ENCODE measurements around the gene CEP89. TPM values are rescaled to one million over a fixed set of nuclear protein-coding genes. Genes with fewer than 3 reads are reported as not detected.
"Not testable (repeated sequence)": the region's sequence is repeated elsewhere in the genome, so short reads cannot be mapped to it uniquely, and the experiment has no call there.

The CEP89 gene
- total RNA-seq, 1 experiment from 2014 or later, result 39.9 TPM

- DNase-seq (ENCODE audit: low read depth, low spot score); POLR2A ChIA-PET; BruUV-seq (replicated peaks); ATAC-seq; H3K4me1 ChIP-seq (ENCODE audit: control insufficient read depth, insufficient read depth, low read length); H3K27ac ChIP-seq (ENCODE audit: low read length); in situ Hi-C loops (cut with HindIII; ENCODE audit: low pct_unique_long_range_greater_than_20kb, low sequenced_read_pairs); intact Hi-C loops (cut with micrococcal nuclease; ENCODE audit: unreplicated experiment); H3K4me3 ChIP-seq (ENCODE audit: low read depth in 2 of 2, low read length in 2 of 2); H3K36me3 ChIP-seq (ENCODE audit: control insufficient read depth, insufficient read depth, low read length); H3K9me3 ChIP-seq (ENCODE audit: control insufficient read depth, insufficient read depth, low read depth, low read length); H3K27me3 ChIP-seq (ENCODE audit: control insufficient read depth, insufficient read depth, low read length): not testable (repeated sequence)
- CTCF ChIA-PET, result interaction anchor here (0.8 kb wide), 1 partner anchor 11 kb away, joined by 3 read pairs; no protein-coding TSS in a partner anchor
Measured at GRCh38 chr19:32941273-32941672, 30.5 kb downstream of the CEP89 start.

- H3K36me3 ChIP-seq (ENCODE audit: control insufficient read depth, insufficient read depth, low read length), result no peaks in the 10 kb centered on the region
- POLR2A ChIA-PET, result no interaction called here
- BruUV-seq (replicated peaks), result no TSS peak
- no peak for TF ChIP-seq SIN3A (IDR thresholded peaks at IDR 0.05; ENCODE audit: borderline replicate concordance, insufficient read depth, low read depth, low read length)
- TF ChIP-seq, protein P1, sequence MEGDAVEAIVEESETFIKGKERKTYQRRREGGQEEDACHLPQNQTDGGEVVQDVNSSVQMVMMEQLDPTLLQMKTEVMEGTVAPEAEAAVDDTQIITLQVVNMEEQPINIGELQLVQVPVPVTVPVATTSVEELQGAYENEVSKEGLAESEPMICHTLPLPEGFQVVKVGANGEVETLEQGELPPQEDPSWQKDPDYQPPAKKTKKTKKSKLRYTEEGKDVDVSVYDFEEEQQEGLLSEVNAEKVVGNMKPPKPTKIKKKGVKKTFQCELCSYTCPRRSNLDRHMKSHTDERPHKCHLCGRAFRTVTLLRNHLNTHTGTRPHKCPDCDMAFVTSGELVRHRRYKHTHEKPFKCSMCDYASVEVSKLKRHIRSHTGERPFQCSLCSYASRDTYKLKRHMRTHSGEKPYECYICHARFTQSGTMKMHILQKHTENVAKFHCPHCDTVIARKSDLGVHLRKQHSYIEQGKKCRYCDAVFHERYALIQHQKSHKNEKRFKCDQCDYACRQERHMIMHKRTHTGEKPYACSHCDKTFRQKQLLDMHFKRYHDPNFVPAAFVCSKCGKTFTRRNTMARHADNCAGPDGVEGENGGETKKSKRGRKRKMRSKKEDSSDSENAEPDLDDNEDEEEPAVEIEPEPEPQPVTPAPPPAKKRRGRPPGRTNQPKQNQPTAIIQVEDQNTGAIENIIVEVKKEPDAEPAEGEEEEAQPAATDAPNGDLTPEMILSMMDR (IDR thresholded peaks at IDR 0.05), result no peak
- TF ChIP-seq REST (IDR thresholded peaks at IDR 0.05; ENCODE audit: insufficient read depth in 1 of 2, low read depth in 2 of 2, low read length in 1 of 2), result no peak
- TF ChIP-seq TCF7L2 (IDR thresholded peaks at IDR 0.05; ENCODE audit: low read depth, low read length), result no peak
- TF ChIP-seq POLR2AphosphoS5 (IDR thresholded peaks at IDR 0.05; ENCODE audit: low read depth, low read length), result no peak
- no peaks in the 10 kb centered on the region for H3K27me3 ChIP-seq (ENCODE audit: control insufficient read depth, insufficient read depth, low read length)
- ATAC-seq (peak; percentile 46; the same call in 1 of the 2 replicates), DNase-seq (ENCODE audit: low read depth, low spot score) (no peak)
- H3K4me1 ChIP-seq (ENCODE audit: control insufficient read depth, insufficient read depth, low read length), result no peaks in the 10 kb centered on the region
- no peak overlapping the region for H3K4me3 ChIP-seq (ENCODE audit: low read depth in 2 of 2, low read length in 2 of 2)
- in situ Hi-C loops (cut with HindIII; ENCODE audit: low pct_unique_long_range_greater_than_20kb, low sequenced_read_pairs), result no loop called here
- no peak overlapping the region for H3K27ac ChIP-seq (ENCODE audit: low read length)
- H3K9me3 ChIP-seq (ENCODE audit: control insufficient read depth, insufficient read depth, low read depth, low read length), result no peaks in the 10 kb centered on the region
- CTCF ChIA-PET, result no interaction called here
- intact Hi-C loops (cut with micrococcal nuclease; ENCODE audit: unreplicated experiment), result no loop called here
Measured at GRCh38 chr19:32936065-32936464, 35.7 kb downstream of the CEP89 start.

DNA sequence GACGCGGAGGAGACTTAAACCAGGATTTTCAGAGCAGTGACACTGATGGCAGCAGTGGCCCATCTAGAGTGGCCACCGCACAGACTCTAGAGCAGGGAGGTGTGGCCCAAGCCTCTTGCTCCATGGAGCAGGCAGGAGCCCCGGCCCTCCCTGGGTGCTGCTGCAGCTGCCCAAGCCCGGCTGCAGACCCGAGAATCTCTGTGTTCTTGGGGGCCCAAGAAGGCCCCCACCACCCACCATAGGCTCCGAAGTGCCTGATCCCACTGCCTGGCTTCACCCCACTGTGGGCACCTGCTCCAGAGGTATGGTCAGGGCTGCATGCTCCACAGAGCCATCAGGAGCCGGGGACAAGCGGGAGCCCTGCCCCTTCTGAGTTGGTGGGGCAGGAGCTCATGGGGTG lies 36.1 kb downstream of the CEP89 start:
- no TSS peak for BruUV-seq (replicated peaks)
- Histone ChIP-seq H3K36me3 (ENCODE audit: control insufficient read depth, insufficient read depth, low read length) (no peaks in the 10 kb centered on the region), H3K4me3 (ENCODE audit: low read depth in 2 of 2, low read length in 2 of 2) (no peak overlapping the region), H3K4me1 (ENCODE audit: control insufficient read depth, insufficient read depth, low read length) (no peaks in the 10 kb centered on the region), H3K27me3 (ENCODE audit: control insufficient read depth, insufficient read depth, low read length) (no peaks in the 10 kb centered on the region), H3K27ac (ENCODE audit: low read length) (no peak overlapping the region), H3K9me3 (ENCODE audit: control insufficient read depth, insufficient read depth, low read depth, low read length) (no peaks in the 10 kb centered on the region)
- peak; percentile 40; the same call in 1 of the 2 replicates for ATAC-seq
- intact Hi-C loops (cut with micrococcal nuclease; ENCODE audit: unreplicated experiment), result no loop called here
- TF ChIP-seq REST (IDR thresholded peaks at IDR 0.05; ENCODE audit: insufficient read depth in 1 of 2, low read depth in 2 of 2, low read length in 1 of 2), result no peak
- TF ChIP-seq, protein P1 (IDR thresholded peaks at IDR 0.05), result no peak
- no peak for TF ChIP-seq POLR2AphosphoS5 (IDR thresholded peaks at IDR 0.05; ENCODE audit: low read depth, low read length)
- TF ChIP-seq TCF7L2 (IDR thresholded peaks at IDR 0.05; ENCODE audit: low read depth, low read length), result no peak
- TF ChIP-seq SIN3A (IDR thresholded peaks at IDR 0.05; ENCODE audit: borderline replicate concordance, insufficient read depth, low read depth, low read length), result no peak
- POLR2A ChIA-PET, result no interaction called here
- in situ Hi-C loops (cut with HindIII; ENCODE audit: low pct_unique_long_range_greater_than_20kb, low sequenced_read_pairs), result no loop called here
- no peak for DNase-seq (ENCODE audit: low read depth, low spot score)
- CTCF ChIA-PET, result no interaction called here
